Tibial nerve (tissue), 4 donors: ENCODE data around the gene AMPD2.

Source experiments
- EP300 ChIP-seq, 2 donors: sonication (generic); formaldehyde crosslinking; IDR thresholded peaks; one replicate each; pipeline ENCODE4 v1.6.1; 2017; ENCODE audit warnings: antibody characterized with exemption in 2 of 2, mild to moderate bottlenecking in 1 of 2
- TF ChIP-seq, protein P1 (sequence below), 5 experiments: fragments of 200-600 bp in 3 of 5; fragments of 450-650 bp in 2 of 5; sonication (generic) in 3 of 5; IDR thresholded peaks; one replicate each; pipeline ENCODE4 v1.5.1; 2016 to 2019; ENCODE audit warnings: antibody characterized with exemption in 5 of 5, mild to moderate bottlenecking in 3 of 5, moderate library complexity in 2 of 5

- TF ChIP-seq, protein P1, sequence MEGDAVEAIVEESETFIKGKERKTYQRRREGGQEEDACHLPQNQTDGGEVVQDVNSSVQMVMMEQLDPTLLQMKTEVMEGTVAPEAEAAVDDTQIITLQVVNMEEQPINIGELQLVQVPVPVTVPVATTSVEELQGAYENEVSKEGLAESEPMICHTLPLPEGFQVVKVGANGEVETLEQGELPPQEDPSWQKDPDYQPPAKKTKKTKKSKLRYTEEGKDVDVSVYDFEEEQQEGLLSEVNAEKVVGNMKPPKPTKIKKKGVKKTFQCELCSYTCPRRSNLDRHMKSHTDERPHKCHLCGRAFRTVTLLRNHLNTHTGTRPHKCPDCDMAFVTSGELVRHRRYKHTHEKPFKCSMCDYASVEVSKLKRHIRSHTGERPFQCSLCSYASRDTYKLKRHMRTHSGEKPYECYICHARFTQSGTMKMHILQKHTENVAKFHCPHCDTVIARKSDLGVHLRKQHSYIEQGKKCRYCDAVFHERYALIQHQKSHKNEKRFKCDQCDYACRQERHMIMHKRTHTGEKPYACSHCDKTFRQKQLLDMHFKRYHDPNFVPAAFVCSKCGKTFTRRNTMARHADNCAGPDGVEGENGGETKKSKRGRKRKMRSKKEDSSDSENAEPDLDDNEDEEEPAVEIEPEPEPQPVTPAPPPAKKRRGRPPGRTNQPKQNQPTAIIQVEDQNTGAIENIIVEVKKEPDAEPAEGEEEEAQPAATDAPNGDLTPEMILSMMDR (IDR thresholded peaks at IDR 0.05) = no peak
- TF ChIP-seq EP300 (IDR thresholded peaks at IDR 0.05) = no peak
Measured at GRCh38 chr1:109598156-109598555, 21.5 kb upstream of the AMPD2 start.
